HG03442 (cell line): Measurements from ENCODE around the gene PBLD.
"Not testable (repeated sequence)": the region's sequence is repeated elsewhere in the genome, so short reads cannot be mapped to it uniquely, and the experiment has no call there.

Experiments
- ATAC-seq: cut with Tn5 transposase; IDR thresholded peaks from one replicate; pipeline ENCODE4 v1.9.1; 2021; ENCODE audit warnings: mild to moderate bottlenecking, moderate library complexity; ENCODE audit not compliant: unreplicated experiment

PBLD gene

DNA sequence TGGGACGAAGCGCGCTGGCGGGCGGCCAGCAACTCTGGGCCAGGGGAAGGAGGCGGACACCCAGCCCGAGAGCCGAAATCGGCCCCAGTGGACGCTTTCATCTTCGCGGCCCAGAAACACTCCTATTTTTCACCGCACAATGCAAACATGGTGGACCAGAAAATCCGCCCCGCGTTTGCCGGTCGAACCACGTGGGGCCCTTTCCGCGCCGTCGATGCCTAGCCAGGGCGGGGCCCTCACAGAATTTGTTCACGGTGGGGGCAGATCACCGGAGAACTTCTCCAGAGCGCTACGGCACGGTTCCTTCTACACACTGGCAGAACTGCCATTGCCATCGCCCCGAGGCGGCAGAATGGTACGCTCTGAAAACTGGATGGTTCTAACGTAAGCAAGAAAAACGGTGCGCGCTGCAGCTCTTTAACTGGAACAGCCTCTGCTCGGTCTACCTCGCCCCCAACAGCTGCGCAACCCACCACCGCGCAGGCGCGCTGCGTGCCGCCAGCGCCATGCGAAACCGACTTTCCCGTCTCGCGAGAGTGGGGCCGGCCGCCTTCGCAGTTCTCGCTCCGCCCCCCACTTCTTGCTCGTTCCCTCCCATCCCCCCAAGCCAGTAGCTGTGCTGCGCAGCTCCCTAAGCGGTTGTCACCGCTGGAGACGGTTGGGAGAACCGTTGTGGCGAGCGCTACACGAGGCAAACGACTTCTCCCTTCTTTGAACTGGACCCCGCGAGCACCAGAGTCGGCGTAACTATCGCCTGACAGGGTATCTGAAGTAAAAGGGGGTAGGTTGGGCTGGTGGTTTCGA is 1.1 kb downstream of the PBLD start, which contains the start of gene HNRNPH3:
HNRNPH3 (plus strand) TSS at position 610 of the 804 bp plus-strand sequence. CDS start 5,158 bp downstream, outside the sequence.
- ATAC-seq: peak; percentile 79

GRCh38 chr10:68330852-68331454 is 1.8 kb downstream of the PBLD start:
- no peak for ATAC-seq

- ATAC-seq: no peak
Measured at GRCh38 chr10:68329506-68329861, 3.2 kb downstream of the PBLD start.

DNA sequence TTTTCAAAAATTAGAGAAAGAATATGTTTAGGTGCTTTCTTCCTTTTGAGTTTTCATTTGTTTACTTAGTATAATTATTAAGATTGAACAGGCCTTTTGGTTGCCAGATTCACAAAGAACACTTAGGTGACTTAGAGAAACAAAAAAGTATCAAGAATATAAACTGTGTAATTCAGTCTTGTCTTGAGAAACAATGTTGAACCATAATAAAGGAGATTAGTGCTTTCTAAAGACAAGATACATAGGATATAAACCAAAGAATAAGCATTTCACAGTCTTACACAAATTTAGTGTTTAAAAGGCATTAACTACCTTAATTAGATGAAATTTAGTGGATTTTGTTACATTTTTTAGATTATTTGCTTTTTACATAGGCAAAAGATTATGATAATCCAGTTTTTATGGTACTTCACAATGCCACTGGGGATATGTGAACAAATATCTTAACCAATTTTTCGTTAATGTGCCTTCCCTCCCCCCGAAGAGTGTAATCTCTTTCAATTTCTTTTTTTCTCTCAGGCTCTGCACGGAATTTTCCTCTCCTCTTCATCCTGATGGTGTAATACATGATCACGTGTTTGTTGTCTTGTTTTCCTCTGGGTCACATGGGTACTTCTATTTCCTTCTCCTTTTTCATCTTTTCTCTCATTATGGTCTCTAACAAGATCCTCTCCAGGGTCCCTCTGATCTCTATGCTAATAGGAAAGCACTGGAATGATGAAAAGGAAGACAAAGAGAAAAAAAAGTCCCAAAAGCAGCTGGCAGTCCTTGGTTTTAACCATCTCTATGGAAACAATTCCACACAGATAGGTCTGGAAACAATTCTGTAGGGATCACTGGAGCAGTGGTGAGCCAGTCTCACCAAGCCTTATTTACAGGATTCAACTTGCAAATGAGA is 4.6 kb downstream of the PBLD start:
- no peak for ATAC-seq

GRCh38 chr10:68324396-68324795 is 8.3 kb downstream of the PBLD start:
- ATAC-seq: not testable (repeated sequence)

DNA sequence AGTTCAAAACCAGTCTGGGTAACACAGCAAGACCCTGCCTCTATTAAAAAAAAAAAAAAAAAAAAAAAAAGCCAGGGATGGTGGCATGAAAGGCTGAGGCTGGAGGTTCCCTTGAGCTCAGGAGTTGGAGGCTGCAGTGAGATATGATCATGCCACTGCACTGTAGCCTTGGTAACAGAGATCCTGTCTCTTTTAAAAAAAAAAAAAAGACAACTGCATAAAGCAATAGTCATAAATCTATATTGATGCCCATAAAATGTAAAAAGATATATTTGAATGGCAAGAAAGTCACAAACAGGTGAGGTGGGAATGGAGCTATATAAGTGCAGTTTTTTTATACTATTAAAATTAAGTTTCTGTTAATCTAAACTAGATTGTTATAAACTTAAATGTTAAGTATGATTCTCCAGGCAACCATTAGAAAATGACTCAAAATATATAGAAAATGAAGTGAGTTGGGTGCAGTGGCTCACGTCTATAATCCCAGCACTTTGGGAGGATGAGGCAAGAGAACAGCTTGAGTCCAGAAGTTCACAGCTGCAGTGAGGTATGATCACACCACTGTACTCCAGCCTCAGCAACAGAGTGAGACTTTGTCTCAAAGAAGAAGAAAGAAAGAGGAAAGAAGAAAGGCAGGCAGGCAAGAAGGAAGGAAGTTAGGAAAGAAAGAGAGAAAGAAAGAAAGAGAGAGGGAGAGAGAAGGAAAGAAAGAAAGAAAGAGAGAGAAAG is 14.2 kb downstream of the PBLD start:
- no peak for ATAC-seq

DNA sequence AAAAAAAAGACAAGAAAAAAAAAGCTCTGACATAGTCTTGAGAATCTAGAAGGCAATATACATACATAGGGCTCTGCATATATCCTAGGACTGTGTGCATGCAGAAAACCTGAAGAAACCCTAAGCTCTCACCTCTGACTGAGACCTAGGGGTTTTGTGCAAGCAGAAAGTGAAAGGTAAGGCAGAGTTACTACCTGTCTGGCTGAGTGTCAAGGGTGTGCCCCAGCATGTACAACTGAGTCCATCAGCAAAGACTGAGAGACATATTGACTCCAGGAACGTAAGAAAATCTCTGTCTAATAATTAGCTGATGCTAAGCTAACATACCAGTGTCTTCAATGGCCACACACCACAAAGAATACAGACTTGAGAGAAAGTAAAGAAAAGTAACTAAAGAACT is 17.1 kb downstream of the PBLD start:
- ATAC-seq: no peak

DNA sequence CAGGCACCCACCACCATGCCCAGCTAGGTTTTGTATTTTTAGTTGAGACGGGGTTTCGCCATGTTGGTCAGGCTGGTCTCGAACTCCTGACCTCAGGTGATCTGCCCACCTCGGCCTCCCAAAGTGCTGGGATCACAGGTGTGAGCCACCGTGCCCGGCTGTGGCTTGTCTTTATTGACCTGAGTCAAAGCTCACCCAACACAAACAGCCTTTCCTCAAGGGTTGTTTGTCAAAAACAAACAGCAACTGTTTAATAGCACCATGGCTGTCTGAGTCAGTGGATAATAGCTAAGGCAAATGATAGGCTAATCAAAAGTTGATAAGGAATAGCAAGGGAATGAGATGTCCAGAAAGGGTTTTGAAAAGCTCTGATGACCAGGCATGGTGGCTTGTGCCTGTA is 17.8 kb downstream of the PBLD start:
- ATAC-seq: not testable (repeated sequence)

- ATAC-seq: no peak
Measured at GRCh38 chr10:68310531-68310930, 22.2 kb downstream of the PBLD start.

DNA sequence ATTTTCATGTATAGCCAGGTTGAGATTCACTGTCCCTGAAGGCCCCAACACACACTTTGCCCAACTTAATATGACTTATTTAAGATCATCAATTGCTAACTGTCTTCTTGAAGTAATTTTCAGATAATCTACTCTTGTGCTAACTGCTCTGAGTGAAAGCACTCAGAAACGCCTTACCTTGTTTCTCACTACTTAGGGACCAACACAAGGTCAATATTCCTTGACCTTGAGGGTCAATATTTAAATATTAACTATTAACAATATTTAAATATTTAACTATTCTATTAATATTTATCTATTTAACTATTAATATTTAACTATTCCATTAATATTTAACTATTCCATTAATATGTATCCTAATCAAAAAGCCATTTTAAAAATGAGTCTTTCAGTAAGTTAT is 26.9 kb downstream of the PBLD start:
- no peak for ATAC-seq

- ATAC-seq: no peak
Measured at GRCh38 chr10:68303849-68304412, 28.8 kb downstream of the PBLD start.

- ATAC-seq: no peak
Measured at GRCh38 chr10:68302871-68303270, 29.9 kb downstream of the PBLD start.

GRCh38 chr10:68302503-68302823 is 30.3 kb downstream of the PBLD start:
- ATAC-seq: no peak

DNA sequence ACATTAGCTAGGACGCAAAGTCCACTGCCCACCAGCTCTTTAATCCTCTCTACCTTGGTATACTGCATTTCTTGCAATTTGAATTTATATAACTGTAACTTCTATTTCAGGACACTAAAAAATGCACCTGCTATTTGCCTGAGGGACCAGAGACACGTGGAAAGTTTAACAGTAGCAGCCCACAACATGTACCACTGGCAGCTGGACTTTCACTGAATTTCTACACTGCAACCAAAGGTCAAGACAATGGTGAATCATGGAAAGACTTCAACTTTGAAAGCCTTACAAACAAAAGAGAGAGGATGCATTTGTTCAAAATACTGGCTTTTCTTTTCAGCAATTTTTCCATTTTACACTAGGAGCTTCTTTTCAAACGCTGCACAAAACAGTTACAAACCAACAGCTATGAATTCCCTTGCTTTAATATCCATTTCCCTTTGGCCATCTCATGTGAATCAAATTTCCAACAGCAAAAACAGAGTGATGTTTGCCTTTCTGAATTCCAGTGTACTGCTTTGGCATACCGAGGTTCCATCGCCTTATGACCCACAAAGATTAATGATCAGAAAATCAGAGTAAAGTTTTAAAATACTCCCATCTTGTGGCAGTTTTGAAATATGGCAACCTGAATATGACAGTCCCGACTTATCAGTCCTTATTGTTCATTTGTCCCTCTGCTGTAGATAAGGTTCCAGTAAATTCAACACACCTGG is 30.8 kb downstream of the PBLD start:
- peak; percentile 60 for ATAC-seq

- no peak for ATAC-seq
Measured at GRCh38 chr10:68301301-68301700, 31.4 kb downstream of the PBLD start.

GRCh38 chr10:68296843-68297663 is 35.7 kb downstream of the PBLD start:
- no peak for ATAC-seq

- ATAC-seq: no peak
Measured at GRCh38 chr10:68290736-68291135, 42.0 kb downstream of the PBLD start.

DNA sequence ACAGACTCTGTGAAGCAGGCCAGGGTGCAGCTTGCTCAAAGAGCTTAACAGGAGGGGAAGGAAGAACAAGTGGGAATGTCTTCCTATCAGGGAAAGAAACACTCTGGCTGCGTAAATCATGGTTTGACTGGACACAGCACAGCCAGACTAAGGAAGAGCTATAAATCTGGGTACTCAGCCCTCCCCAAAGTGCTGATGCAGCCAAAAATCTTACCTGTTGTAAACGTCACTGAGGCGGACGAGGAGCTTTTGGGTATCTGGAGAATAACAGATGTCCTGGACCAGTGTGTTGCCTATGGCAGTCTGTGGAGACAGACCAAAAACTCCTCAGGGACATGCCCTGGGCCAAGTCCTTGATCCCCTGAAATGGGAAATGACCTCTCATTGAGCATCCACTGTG is 44.0 kb downstream of the PBLD start:
- no peak for ATAC-seq
